ENCODE data around the gene ADRA2A.

The ADRA2A gene

DNA sequence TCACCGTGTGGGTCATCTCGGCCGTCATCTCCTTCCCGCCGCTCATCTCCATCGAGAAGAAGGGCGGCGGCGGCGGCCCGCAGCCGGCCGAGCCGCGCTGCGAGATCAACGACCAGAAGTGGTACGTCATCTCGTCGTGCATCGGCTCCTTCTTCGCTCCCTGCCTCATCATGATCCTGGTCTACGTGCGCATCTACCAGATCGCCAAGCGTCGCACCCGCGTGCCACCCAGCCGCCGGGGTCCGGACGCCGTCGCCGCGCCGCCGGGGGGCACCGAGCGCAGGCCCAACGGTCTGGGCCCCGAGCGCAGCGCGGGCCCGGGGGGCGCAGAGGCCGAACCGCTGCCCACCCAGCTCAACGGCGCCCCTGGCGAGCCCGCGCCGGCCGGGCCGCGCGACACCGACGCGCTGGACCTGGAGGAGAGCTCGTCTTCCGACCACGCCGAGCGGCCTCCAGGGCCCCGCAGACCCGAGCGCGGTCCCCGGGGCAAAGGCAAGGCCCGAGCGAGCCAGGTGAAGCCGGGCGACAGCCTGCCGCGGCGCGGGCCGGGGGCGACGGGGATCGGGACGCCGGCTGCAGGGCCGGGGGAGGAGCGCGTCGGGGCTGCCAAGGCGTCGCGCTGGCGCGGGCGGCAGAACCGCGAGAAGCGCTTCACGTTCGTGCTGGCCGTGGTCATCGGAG is 1.8 kb downstream of the ADRA2A start:
- peak overlapping the region; percentile 77 for H3K4me3 ChIP-seq

DNA sequence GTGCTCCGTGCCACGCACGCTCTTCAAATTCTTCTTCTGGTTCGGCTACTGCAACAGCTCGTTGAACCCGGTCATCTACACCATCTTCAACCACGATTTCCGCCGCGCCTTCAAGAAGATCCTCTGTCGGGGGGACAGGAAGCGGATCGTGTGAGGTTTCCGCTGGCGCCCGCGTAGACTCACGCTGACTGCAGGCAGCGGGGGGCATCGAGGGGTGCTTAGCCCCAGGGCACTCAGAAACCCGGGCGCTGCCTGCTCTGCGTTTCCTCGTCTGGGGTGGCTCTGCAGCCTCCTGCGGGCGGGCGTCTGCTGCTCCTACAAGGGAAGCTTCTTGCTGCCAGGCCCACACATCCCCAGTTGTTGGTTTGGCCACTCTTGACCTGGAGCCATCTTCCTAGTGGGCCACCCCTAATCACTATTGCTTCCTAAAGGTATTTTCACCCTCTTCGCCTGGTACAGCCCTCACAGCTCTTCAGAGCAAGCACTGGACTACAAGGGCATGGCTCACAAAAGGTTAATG is 2.5 kb downstream of the ADRA2A start:
- TF ChIP-seq, protein P1, sequence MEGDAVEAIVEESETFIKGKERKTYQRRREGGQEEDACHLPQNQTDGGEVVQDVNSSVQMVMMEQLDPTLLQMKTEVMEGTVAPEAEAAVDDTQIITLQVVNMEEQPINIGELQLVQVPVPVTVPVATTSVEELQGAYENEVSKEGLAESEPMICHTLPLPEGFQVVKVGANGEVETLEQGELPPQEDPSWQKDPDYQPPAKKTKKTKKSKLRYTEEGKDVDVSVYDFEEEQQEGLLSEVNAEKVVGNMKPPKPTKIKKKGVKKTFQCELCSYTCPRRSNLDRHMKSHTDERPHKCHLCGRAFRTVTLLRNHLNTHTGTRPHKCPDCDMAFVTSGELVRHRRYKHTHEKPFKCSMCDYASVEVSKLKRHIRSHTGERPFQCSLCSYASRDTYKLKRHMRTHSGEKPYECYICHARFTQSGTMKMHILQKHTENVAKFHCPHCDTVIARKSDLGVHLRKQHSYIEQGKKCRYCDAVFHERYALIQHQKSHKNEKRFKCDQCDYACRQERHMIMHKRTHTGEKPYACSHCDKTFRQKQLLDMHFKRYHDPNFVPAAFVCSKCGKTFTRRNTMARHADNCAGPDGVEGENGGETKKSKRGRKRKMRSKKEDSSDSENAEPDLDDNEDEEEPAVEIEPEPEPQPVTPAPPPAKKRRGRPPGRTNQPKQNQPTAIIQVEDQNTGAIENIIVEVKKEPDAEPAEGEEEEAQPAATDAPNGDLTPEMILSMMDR (IDR thresholded peaks at IDR 0.05): no peak
- Histone ChIP-seq H3K27ac (no peak overlapping the region), H3K4me3 (peak overlapping the region; percentile 77)
- no peak for DNase-seq (ENCODE audit: low spot score)

More for the DNA sequence above, 1.8 kb downstream of the ADRA2A start:
- no peak overlapping the region for H3K27ac ChIP-seq
- TF ChIP-seq, protein P1 (IDR thresholded peaks at IDR 0.05): no peak
- no peak for DNase-seq (ENCODE audit: low spot score)

DNA sequence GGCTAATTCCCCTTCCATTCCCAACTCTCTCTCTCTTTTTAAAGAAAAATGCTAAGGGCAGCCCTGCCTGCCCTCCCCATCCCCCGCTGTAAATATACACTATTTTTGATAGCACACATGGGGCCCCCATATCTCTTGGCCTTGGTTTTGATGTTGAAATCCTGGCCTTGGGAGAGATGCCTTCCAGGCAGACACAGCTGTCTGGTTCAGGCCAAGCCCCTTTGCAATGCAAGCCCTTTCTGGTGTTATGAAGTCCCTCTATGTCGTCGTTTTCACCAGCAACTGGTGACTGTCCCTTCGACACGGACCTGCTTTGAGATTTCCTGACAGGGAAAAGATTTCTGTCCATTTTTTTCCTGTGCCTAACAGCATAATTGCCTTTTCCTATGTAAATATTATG is 3.0 kb downstream of the ADRA2A start:
- H3K27ac ChIP-seq: no peak overlapping the region
- no peak overlapping the region for H3K4me3 ChIP-seq
- no peak for DNase-seq (ENCODE audit: low spot score)
- TF ChIP-seq, protein P1 (IDR thresholded peaks at IDR 0.05): no peak

DNA sequence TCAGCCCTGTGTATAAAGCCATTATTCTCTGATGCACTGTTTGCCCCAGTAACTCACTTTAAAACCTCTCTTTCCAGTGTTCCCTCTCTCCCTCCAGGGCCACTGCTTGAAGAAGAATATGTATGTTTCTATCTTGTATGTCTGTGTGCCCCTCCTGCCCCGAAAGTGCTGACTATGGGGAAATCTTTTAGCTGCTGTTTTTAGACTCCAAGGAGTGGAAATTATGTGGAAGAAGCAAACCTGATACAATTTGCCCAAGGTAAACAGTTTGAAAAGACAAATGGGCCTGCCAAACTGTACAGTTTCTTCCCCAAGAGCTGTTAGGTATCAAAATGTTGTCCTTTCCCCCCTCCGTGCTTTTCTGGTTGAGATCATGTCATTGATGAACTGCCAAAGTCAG is 3.4 kb downstream of the ADRA2A start:
- H3K27ac ChIP-seq: no peak overlapping the region

DNA sequence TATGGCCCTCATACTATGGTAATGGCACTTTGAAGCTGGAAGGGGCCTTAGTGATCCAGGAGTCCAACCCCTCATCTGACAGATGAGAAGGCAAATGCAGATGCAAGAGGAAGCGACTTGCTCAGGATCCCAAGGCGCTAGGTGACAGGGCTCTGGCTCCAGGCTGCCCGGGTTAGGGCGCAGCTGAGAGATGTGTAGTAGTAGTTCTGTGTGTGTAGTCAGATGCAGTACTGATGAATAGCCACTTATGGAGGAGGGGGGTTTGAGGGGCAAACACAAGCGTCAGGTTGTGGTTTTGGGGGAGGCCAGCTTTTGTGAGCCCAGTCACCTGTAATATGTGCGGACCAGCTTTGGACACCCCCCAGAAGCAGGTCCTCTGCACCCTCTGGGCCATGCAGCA is 4.8 kb downstream of the ADRA2A start:
- Histone ChIP-seq H3K4me3 (no peak overlapping the region), H3K27ac (no peak overlapping the region)
- TF ChIP-seq, protein P1 (IDR thresholded peaks at IDR 0.05): no peak
- no peak for DNase-seq (ENCODE audit: low spot score)

More for the DNA sequence above, 3.4 kb downstream of the ADRA2A start:
- DNase-seq (ENCODE audit: low spot score): no peak
- no peak overlapping the region for H3K4me3 ChIP-seq
- TF ChIP-seq, protein P1 (IDR thresholded peaks at IDR 0.05): no peak

DNA sequence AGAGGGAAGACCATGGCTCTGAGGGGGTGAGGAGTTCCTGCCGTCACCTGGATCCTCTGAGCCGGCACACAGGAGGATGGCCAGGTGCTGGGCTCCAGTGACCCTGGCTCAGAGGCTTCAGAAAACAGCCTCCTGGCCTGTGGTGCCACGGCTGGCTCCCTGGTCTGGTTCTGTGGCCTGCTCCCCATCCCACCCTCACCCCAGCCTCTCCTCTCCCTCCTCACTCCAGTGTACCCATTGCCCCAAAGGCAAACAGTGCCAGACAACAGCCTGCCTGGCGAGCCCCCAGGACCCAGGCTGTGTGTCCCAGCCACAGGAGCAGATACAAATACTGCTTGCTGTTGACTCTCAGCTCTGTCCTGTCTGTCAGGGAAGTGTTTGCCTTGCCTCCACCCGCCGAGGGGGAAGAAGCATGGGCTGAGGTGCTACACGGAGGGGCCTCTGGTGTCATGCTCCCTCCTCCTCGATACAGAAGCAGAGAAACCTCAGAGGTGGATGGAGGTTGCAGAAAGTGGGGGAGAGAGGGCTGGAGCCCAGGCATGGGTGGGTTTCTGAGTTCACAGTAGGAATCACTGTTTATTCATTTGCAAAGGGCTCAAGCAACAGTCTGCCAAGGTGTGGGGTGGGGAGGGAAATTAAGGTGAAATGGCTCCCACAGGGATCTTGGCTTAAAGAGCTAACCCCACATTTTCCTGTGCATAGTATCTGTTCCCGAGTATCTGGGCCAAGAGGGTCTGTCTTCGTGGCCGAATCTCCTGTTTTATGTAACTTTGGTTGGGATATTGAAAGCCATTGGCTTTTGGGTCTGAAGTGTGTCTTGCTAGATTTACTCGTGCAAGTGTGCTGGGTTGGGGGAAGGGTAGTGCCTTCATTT is 5.5 kb downstream of the ADRA2A start:
- DNase-seq (ENCODE audit: low spot score): no peak
- H3K4me3 ChIP-seq: no peak overlapping the region
- no peak overlapping the region for H3K27ac ChIP-seq
- TF ChIP-seq, protein P1 (IDR thresholded peaks at IDR 0.05): no peak

All from coronary artery (tissue), 2 donors.